ENCODE measurements around the gene KIF16B.

GRCh38 chr20:16560661-16561060 lies 12.6 kb downstream of the KIF16B start:
- TF ChIP-seq CTCF (IDR thresholded peaks at IDR 0.05), result no peak
- TF ChIP-seq POLR2A (IDR thresholded peaks at IDR 0.05), result no peak
